Measurements from ENCODE around the gene WDR12. TPM values are rescaled to one million over a fixed set of nuclear protein-coding genes. Genes with fewer than 3 reads are reported as not detected.
A peak's percentile ranks its signal among the peaks of the same experiment; 100 is the strongest.

WDR12 gene
- total and polyA plus RNA-seq, 2 of the 13 experiments (the other 11 are each of a cell fraction or from before 2014, with no cell fraction given): 94.4 to 216 TPM

DNA sequence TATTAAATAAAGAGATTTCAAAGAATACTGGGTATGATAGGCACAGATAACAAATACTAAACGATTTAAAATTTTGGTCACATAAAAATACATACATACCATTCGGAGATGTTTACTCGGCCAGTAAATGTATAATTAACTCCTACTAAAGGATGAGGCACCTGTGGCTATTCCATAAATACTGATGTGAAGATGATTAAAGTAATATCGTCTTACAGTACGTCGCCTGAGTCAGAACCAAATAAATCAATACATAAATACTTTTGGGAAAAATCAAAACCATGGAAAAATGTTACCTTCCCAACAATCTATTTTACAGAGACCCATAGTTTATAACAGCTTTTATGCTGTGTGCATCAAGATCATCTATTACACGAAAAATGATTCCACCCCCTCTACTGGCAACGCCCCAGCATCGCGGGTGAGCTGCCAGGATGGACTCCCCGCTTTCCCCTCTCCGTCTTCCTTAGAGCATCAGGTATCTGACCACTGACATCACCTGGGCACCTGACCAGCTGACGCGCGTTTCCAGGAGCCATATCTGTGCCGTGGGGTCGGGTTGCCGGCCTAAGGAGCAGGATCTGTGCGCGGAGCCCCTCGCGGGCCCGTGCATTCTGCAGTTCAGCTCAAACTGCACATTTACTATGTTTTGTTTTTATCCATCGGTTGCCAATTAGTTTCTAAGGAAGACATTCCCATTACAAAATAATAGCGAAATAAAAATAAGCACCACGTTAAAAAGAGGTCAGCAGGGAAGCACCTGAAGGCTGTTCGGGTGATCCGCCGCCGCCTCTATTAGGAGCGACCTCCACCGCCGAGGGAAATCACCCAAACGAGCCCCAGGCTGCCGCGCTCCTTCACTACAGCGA is 40.8 kb downstream of the WDR12 start (continued):
- TF ChIP-seq, protein P1, sequence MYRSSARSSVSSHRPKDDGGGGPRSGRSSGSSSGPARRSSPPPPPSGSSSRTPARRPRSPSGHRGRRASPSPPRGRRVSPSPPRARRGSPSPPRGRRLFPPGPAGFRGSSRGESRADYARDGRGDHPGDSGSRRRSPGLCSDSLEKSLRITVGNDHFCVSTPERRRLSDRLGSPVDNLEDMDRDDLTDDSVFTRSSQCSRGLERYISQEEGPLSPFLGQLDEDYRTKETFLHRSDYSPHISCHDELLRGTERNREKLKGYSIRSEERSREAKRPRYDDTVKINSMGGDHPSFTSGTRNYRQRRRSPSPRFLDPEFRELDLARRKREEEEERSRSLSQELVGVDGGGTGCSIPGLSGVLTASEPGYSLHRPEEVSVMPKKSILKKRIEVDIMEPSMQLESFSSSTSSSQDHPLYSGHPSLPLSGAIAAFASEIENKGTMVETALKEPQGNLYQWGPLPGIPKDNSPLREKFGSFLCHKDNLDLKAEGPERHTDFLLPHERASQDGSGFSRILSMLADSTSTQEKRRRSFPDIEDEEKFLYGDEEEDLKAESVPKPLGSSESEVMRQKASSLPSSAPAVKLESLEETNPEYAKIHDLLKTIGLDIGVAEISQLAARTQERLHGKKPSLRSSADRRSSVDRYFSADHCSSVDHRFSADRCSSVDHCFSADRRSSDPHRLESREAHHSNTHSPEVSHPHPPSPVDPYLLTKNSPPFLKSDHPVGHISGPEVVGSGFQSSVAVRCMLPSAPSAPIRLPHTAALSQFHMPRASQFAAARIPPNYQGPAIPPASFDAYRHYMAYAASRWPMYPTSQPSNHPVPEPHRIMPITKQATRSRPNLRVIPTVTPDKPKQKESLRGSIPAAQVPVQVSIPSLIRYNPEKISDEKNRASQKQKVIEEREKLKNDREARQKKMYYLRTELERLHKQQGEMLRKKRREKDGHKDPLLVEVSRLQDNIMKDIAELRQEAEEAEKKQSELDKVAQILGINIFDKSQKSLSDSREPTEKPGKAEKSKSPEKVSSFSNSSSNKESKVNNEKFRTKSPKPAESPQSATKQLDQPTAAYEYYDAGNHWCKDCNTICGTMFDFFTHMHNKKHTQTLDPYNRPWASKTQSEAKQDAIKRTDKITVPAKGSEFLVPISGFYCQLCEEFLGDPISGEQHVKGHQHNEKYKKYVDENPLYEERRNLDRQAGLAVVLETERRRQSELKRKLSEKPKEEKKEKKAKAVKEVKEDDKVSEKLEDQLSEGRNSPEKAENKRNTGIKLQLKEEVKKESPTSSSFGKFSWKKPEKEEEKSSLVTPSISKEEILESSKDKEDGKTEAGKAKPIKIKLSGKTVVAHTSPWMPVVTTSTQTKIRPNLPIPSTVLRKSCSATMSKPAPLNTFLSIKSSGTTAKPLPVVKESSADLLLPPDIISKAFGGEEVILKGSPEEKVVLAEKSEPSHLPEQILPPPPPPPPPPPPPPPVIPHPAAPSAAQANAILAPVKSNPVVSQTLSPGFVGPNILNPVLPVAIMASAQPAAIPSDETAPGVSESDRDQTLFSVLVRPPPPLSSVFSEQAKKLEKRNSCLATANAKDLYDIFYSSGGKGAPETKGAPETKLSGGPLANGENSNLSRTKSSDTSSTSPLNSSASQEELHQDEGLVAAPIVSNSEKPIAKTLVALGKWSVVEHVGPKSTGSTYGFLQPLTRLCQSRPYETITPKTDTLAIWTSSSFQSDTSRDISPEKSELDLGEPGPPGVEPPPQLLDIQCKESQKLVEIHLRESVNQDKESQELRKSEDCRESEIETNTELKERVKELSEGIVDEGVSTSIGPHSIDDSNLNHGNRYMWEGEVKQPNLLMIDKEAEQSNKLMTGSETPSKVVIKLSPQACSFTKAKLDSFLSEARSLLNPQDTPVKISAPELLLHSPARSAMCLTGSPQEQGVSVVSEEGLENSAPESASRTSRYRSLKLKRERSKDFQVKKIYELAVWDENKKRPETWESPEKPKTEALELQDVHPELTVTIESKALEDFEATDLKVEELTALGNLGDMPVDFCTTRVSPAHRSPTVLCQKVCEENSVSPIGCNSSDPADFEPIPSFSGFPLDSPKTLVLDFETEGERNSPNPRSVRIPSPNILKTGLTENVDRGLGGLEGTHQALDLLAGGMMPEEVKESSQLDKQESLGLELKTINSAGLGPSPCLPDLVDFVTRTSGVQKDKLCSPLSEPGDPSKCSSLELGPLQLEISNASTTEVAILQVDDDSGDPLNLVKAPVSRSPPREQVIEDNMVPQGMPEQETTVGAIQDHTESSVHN (CRISPR knock-in tag; IDR thresholded peaks at IDR 0.05): no peak
- TF ChIP-seq RAD51 (IDR thresholded peaks at IDR 0.05; ENCODE audit: borderline replicate concordance): peak; percentile 10; the same call in 1 of the 2 replicates
- no peak for TF ChIP-seq ZNF7 (CRISPR knock-in tag; IDR thresholded peaks at IDR 0.05)
- TF ChIP-seq, protein P2, sequence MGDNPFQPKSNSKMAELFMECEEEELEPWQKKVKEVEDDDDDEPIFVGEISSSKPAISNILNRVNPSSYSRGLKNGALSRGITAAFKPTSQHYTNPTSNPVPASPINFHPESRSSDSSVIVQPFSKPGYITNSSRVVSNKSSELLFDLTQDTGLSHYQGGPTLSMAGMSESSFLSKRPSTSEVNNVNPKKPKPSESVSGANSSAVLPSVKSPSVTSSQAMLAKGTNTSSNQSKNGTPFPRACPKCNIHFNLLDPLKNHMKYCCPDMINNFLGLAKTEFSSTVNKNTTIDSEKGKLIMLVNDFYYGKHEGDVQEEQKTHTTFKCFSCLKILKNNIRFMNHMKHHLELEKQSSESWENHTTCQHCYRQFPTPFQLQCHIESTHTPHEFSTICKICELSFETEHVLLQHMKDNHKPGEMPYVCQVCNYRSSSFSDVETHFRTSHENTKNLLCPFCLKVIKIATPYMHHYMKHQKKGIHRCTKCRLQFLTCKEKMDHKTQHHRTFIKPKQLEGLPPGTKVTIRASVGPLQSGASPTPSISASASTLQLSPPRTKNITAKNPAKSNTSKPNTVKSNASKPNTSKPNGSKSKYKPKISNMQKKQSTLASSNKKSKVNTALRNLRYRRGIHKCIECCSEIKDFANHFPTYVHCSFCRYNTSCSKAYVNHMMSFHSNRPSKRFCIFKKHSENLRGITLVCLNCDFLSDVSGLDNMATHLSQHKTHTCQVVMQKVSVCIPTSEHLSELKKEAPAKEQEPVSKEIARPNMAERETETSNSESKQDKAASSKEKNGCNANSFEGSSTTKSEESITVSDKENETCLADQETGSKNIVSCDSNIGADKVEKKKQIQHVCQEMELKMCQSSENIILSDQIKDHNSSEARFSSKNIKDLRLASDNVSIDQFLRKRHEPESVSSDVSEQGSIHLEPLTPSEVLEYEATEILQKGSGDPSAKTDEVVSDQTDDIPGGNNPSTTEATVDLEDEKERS (CRISPR knock-in tag; IDR thresholded peaks at IDR 0.05): peak; percentile 59; the same call in 1 of the 2 replicates
- TF ChIP-seq KDM1A (CRISPR knock-in tag; IDR thresholded peaks at IDR 0.05): peak; percentile 37; the same call in 1 of the 2 replicates
- TF ChIP-seq ZNF747 (CRISPR knock-in tag; IDR thresholded peaks at IDR 0.05; ENCODE audit: borderline replicate concordance): no peak; the same call in 1 of the 2 replicates
- peak; percentile 48; the same call in 1 of the 2 replicates for TF ChIP-seq CREB1 (IDR thresholded peaks at IDR 0.05)
- TF ChIP-seq CREB1 (CRISPR knock-in tag; IDR thresholded peaks at IDR 0.05): peak; percentile 39; the same call in 1 of the 2 replicates
- no peak for TF ChIP-seq JUN (CRISPR knock-in tag; IDR thresholded peaks at IDR 0.05)
- TF ChIP-seq NFE2L2 (IDR thresholded peaks at IDR 0.05; ENCODE audit: low read length): no peak
- TF ChIP-seq TBP (CRISPR knock-in tag; IDR thresholded peaks at IDR 0.05): no peak
- TF ChIP-seq ZNF773 (CRISPR knock-in tag; IDR thresholded peaks at IDR 0.05; ENCODE audit: borderline replicate concordance): no peak
- TF ChIP-seq, protein P3, sequence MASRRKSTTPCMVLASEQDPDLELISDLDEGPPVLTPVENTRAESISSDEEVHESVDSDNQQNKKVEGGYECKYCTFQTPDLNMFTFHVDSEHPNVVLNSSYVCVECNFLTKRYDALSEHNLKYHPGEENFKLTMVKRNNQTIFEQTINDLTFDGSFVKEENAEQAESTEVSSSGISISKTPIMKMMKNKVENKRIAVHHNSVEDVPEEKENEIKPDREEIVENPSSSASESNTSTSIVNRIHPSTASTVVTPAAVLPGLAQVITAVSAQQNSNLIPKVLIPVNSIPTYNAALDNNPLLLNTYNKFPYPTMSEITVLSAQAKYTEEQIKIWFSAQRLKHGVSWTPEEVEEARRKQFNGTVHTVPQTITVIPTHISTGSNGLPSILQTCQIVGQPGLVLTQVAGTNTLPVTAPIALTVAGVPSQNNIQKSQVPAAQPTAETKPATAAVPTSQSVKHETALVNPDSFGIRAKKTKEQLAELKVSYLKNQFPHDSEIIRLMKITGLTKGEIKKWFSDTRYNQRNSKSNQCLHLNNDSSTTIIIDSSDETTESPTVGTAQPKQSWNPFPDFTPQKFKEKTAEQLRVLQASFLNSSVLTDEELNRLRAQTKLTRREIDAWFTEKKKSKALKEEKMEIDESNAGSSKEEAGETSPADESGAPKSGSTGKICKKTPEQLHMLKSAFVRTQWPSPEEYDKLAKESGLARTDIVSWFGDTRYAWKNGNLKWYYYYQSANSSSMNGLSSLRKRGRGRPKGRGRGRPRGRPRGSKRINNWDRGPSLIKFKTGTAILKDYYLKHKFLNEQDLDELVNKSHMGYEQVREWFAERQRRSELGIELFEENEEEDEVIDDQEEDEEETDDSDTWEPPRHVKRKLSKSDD (CRISPR knock-in tag; IDR thresholded peaks at IDR 0.05; ENCODE audit: low read depth): no peak
- TF ChIP-seq SP140L (CRISPR knock-in tag; IDR thresholded peaks at IDR 0.05; ENCODE audit: borderline replicate concordance): no peak
- no peak for TF ChIP-seq ZNF879 (CRISPR knock-in tag; IDR thresholded peaks at IDR 0.05)
